ENCODE results near the gene AR. TPM values are rescaled to one million over a fixed set of nuclear protein-coding genes. Genes with fewer than 3 reads are reported as not detected.

Gene AR
- total RNA-seq, 2 donors from 2014 or later = 0.67 to 0.98 TPM

GRCh38 chrX:67697452-67697851 lies 153.6 kb downstream of the AR start:
- Histone ChIP-seq H3K27me3 (peaks cover 6% of the 10 kb centered on the region), H3K9ac (ENCODE audit: low read depth in 2 of 2, low read length in 2 of 2) (no peak overlapping the region), H3K9me3 (no peaks in the 10 kb centered on the region), H3K4me3 (no peak overlapping the region), H3K36me3 (no peaks in the 10 kb centered on the region), H3K4me1 (no peaks in the 10 kb centered on the region), H3K27ac (no peak overlapping the region)
- TF ChIP-seq CTCF (IDR thresholded peaks at IDR 0.05) = no peak
- no peak for DNase-seq
- intact Hi-C loops (cut with DNase I) = loop anchor here (10.0 kb wide), 1 partner anchor 143 kb away; no protein-coding TSS in a partner anchor

- intact Hi-C loops (cut with DNase I) = no loop called here
- no peak for TF ChIP-seq CTCF (IDR thresholded peaks at IDR 0.05)
These were observed 156.8 kb downstream of the AR start for GRCh38 chrX:67700602-67701001.

GRCh38 chrX:67714004-67714403 lies 170.2 kb downstream of the AR start:
- H3K27me3 ChIP-seq = no peaks in the 10 kb centered on the region
- H3K4me1 ChIP-seq = no peaks in the 10 kb centered on the region
- H3K36me3 ChIP-seq = no peaks in the 10 kb centered on the region
- no peak overlapping the region for H3K9ac ChIP-seq (ENCODE audit: low read depth in 2 of 2, low read length in 2 of 2)
- H3K27ac ChIP-seq = no peak overlapping the region
- intact Hi-C loops (cut with DNase I) = no loop called here
- no peak for DNase-seq
- TF ChIP-seq CTCF (IDR thresholded peaks at IDR 0.05) = no peak
- H3K9me3 ChIP-seq = no peaks in the 10 kb centered on the region
- H3K4me3 ChIP-seq = no peak overlapping the region

More at GRCh38 chrX:67700602-67701001, 156.8 kb downstream of the AR start:
- no peak overlapping the region for H3K4me3 ChIP-seq
- H3K27ac ChIP-seq = no peak overlapping the region
- no peaks in the 10 kb centered on the region for H3K36me3 ChIP-seq
- DNase-seq = no peak
- peaks cover 6% of the 10 kb centered on the region for H3K27me3 ChIP-seq
- no peak overlapping the region for H3K9ac ChIP-seq (ENCODE audit: low read depth in 2 of 2, low read length in 2 of 2)
- H3K4me1 ChIP-seq = no peaks in the 10 kb centered on the region
- no peaks in the 10 kb centered on the region for H3K9me3 ChIP-seq

- Histone ChIP-seq H3K9me3 (no peaks in the 10 kb centered on the region), H3K4me3 (no peak overlapping the region), H3K4me1 (no peaks in the 10 kb centered on the region), H3K27ac (no peak overlapping the region), H3K27me3 (no peaks in the 10 kb centered on the region), H3K9ac (ENCODE audit: low read depth in 2 of 2, low read length in 2 of 2) (no peak overlapping the region), H3K36me3 (no peaks in the 10 kb centered on the region)
- intact Hi-C loops (cut with DNase I) = no loop called here
- no peak for DNase-seq
- TF ChIP-seq CTCF (IDR thresholded peaks at IDR 0.05) = no peak
These were observed 173.8 kb downstream of the AR start for GRCh38 chrX:67717571-67717970.

GRCh38 chrX:67718926-67719325 lies 175.1 kb downstream of the AR start:
- H3K27me3 ChIP-seq = no peaks in the 10 kb centered on the region
- no peak overlapping the region for H3K27ac ChIP-seq
- intact Hi-C loops (cut with DNase I) = no loop called here
- H3K36me3 ChIP-seq = no peaks in the 10 kb centered on the region
- no peaks in the 10 kb centered on the region for H3K9me3 ChIP-seq
- no peak for TF ChIP-seq CTCF (IDR thresholded peaks at IDR 0.05)
- no peaks in the 10 kb centered on the region for H3K4me1 ChIP-seq
- H3K9ac ChIP-seq (ENCODE audit: low read depth in 2 of 2, low read length in 2 of 2) = no peak overlapping the region
- DNase-seq = no peak
- H3K4me3 ChIP-seq = no peak overlapping the region

- no peak for DNase-seq
- Histone ChIP-seq H3K36me3 (no peaks in the 10 kb centered on the region), H3K9me3 (no peaks in the 10 kb centered on the region), H3K9ac (ENCODE audit: low read depth in 2 of 2, low read length in 2 of 2) (no peak overlapping the region), H3K4me1 (no peaks in the 10 kb centered on the region), H3K27me3 (no peaks in the 10 kb centered on the region), H3K27ac (no peak overlapping the region), H3K4me3 (no peak overlapping the region)
- intact Hi-C loops (cut with DNase I) = no loop called here
- no peak for TF ChIP-seq CTCF (IDR thresholded peaks at IDR 0.05)
These were observed 176.5 kb downstream of the AR start for GRCh38 chrX:67720344-67720743.

Measured in colonic mucosa (tissue), 4 donors.